ENCODE data around the gene SLC25A39.
"Not testable (repeated sequence)": the region's sequence is repeated elsewhere in the genome, so short reads cannot be mapped to it uniquely, and the experiment has no call there.

The SLC25A39 gene

GRCh38 chr17:44348234-44348987, 23.8 kb upstream of the SLC25A39 start:
- H3K4me3 ChIP-seq (ENCODE audit: low read length): no peak overlapping the region
- TF ChIP-seq, protein P1, sequence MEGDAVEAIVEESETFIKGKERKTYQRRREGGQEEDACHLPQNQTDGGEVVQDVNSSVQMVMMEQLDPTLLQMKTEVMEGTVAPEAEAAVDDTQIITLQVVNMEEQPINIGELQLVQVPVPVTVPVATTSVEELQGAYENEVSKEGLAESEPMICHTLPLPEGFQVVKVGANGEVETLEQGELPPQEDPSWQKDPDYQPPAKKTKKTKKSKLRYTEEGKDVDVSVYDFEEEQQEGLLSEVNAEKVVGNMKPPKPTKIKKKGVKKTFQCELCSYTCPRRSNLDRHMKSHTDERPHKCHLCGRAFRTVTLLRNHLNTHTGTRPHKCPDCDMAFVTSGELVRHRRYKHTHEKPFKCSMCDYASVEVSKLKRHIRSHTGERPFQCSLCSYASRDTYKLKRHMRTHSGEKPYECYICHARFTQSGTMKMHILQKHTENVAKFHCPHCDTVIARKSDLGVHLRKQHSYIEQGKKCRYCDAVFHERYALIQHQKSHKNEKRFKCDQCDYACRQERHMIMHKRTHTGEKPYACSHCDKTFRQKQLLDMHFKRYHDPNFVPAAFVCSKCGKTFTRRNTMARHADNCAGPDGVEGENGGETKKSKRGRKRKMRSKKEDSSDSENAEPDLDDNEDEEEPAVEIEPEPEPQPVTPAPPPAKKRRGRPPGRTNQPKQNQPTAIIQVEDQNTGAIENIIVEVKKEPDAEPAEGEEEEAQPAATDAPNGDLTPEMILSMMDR (conservative IDR thresholded peaks at IDR 0.05; ENCODE audit: low read length): no peak
- peak; percentile 49 for DNase-seq (ENCODE audit: low read depth)

DNA sequence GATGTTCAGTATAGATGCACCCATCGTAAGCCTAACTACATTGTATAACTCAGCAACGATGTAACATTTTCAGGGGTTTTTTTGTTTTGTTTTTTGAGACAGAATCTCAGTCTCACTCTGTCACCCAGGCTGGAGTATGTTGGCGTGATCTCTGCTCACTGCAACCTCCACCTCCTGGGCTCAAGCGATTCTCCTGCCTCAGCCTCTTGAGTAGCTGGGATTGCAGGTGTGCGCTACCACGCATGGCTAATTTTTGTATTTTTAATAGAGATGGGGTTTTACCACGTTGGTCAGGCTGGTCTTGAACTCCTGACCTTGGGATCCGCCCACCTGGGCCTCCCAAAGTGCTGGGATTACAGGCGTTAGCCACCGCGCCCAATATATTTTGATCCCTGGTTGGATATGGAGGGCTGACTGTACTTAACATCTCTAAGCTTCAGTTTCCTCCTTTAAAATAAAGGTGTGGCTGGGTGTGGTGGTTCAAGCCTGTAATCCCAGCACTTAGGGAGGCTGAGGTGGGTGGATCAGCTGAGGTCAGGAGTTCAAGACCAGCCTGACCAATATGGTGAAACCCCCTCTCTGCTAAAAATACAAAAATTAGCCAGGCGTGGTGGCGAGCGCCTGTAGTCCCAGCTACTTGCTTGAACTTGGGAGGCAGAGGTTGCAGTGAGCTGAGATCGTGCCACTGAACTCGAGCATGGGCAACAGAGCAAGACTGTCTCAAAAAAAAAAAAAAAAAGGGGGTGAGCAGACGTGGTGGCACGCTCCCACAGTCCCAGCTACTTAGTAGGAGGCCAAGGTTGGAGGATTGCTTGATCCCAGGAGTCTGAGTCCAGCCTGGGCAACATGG, 22.8 kb upstream of the SLC25A39 start:
- not testable (repeated sequence) for DNase-seq (ENCODE audit: low read depth); H3K4me3 ChIP-seq (ENCODE audit: low read length)

GRCh38 chr17:44346064-44346844, 21.6 kb upstream of the SLC25A39 start:
- TF ChIP-seq, protein P1 (conservative IDR thresholded peaks at IDR 0.05; ENCODE audit: low read length): no peak
- H3K4me3 ChIP-seq (ENCODE audit: low read length): peak overlapping the region; percentile 97
- no peak for DNase-seq (ENCODE audit: low read depth)

DNA sequence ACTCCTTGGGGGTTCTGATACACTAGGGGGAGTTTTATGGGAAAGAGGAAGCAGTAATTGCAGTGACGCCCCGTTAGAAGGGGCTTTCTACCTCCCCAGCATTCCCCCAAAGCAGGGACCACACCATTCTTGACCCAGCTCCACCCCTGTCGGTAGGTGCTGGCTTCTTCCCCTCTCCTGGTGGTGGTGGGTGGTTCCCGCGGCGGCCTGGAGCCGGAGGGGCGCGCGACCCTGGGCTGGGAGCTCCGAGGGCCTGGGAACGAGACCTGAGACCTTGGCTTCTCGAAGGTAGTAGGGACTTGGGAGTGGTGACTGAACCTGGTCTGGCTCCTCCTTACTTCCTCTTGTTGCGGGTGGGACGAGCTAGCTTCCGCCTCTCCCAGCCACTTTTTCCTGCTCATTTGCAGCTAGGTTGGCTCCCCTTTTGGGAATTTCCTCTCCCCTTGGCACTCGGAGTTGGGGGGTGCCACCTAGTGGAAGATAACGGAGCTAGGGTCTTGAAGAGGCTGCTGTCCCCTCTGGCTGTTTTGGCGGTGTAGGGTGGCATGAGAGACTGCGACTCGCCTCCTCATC, 20.9 kb upstream of the SLC25A39 start:
- peak; percentile 61 for DNase-seq (ENCODE audit: low read depth)
- H3K4me3 ChIP-seq (ENCODE audit: low read length): peak overlapping the region; percentile 97
- TF ChIP-seq, protein P1 (conservative IDR thresholded peaks at IDR 0.05; ENCODE audit: low read length): peak; percentile 60

DNA sequence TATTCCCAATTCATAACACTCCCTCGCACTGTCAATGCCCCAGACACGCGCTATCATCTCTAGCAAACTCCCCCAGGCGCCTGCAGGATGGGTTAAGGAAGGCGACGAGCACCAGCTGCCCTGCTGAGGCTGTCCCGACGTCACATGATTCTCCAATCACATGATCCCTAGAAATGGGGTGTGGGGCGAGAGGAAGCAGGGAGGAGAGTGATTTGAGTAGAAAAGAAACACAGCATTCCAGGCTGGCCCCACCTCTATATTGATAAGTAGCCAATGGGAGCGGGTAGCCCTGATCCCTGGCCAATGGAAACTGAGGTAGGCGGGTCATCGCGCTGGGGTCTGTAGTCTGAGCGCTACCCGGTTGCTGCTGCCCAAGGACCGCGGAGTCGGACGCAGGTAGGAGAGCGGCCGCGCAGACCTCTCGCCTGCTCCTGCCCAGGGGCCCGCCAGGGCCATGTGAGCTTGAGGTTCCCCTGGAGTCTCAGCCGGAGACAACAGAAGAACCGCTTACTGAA, 20.4 kb upstream of the SLC25A39 start, which contains the start of gene GRN:
Gene GRN (plus strand): TSS at position 364 of the 515 bp plus-strand sequence. CDS start 3,863 bp downstream, outside the sequence.
- H3K4me3 ChIP-seq (ENCODE audit: low read length): peak within 1 kb of the TSS; percentile 97
- peak; percentile 98 for DNase-seq (ENCODE audit: low read depth)
- TF ChIP-seq, protein P1 (conservative IDR thresholded peaks at IDR 0.05; ENCODE audit: low read length): no peak

DNA sequence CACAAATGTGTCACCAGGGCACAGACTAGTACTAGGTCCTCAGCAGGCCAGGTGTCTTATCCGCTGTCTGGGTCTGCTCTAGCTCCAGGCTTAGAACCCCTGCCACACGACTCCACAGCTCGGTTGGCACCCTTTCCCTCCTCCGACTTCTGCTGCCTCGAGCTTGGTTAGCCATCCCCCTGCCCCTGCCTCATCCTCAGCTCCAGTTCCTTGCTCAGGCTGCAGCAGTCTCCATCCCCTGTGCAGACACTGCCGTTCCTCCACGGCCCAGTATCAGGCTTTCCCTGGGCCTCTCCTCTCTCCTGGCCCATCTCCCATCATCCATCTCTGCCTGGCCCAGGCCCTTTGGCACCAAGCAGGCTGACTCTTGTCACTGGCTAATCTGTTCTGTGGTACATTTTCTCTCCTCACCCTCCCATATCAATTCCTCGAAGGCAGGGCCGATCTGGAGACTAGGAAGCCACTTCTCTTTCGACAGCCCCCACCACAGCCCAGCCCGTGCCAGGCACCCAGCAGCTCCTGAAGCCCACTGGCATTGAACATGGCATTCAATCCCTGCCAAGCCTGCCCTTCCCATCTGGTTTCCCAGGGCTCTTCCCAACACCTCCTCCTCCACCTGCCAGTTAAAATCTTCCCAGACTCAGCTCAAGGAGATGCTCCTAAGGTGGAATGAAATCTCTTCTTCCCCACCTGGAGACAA, 19.0 kb upstream of the SLC25A39 start:
- TF ChIP-seq, protein P1 (conservative IDR thresholded peaks at IDR 0.05; ENCODE audit: low read length): no peak
- DNase-seq (ENCODE audit: low read depth): no peak
- H3K4me3 ChIP-seq (ENCODE audit: low read length): no peak overlapping the region

DNA sequence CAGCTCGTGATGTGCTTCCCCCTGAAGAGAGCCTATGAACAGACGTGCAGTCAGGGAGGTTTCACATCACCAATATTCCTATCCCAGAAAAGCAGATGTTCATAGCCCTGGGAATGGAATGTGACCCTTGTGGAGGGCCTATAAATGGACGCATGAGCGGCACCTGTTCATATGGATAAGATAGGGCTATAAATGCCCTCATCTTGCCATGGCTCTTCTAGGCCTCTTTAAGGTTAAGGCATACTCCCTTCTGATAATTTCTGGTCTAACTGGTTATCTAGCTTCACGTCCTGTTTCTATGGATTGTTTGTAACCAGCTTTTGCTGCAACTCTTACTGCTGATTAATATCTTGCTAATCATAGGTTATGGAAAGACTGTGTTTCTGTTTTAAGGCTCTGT, 15.9 kb upstream of the SLC25A39 start:
- H3K4me3 ChIP-seq (ENCODE audit: low read length); DNase-seq (ENCODE audit: low read depth): not testable (repeated sequence)
